Activated naive CD8-positive, alpha-beta T cell treated with anti-CD3 and anti-CD28 coated beads, Interleukin-2, amount 50 U/mL, for 16 hours (primary cell): ENCODE measurements around the gene CST6.

ENCODE experiments used
- DNase-seq: peaks from one replicate; pipeline ENCODE4 v3.0.0-alpha.2; 2020; ENCODE audit warnings: low read depth, low spot score

The CST6 gene

DNA sequence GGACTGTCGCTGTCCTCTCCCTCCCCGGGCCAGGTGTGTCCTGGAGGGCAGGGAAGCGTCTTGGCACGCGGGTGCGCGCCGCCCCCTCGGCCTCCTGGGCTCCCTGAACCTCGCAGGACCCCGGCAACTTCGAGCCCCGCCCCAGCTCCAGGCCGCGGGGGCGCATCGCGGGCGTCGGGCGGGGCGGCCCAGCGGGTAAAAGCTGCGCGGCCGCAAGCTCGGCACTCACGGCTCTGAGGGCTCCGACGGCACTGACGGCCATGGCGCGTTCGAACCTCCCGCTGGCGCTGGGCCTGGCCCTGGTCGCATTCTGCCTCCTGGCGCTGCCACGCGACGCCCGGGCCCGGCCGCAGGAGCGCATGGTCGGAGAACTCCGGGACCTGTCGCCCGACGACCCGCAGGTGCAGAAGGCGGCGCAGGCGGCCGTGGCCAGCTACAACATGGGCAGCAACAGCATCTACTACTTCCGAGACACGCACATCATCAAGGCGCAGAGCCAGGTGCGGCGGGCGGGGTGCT lies at the start of gene CST6:
TSS of gene CST6 (plus strand) at position 224 of the 519 bp plus-strand sequence. CDS start at position 261, 37 bp downstream.
- DNase-seq: no peak

DNA sequence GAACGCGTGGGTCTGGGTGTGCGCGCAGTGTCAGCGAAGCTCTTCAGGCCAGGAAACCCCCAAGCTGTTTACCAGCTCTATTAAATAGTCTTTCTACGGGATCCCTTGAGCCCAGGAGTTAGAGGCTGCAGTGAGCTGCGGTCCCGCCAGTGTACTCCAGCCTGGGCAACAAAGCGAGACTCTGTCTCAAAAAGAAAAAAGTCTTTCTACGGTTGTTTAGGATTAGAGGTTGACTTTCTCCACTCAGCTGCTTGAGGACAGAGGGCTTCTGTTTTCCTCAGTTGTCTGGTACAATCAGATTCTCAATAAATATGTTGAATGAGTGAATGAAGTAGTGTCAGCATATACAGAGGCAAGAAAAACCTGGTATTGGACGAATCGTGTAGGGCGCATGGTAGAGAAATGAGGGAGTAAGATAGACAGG lies 49.7 kb upstream of the CST6 start:
- no peak for DNase-seq

DNA sequence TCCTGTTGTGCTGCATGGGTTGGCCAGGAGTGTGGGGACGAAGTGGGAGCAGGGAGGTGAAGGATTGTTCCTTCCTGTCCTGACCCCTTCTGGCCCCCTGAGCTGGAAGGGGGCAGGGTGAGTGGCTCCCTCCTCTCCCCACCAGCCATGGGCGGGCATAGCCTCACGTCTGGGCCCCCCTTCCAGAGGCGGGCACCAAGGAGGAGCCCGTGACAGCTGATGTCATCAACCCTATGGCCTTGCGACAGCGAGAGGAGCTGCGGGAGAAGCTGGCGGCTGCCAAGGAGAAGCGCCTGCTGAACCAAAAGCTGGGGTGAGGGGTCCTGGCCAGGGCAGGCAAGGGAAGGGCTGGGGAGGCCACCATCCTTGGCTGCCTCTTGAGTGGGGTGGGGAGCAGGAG lies 46.9 kb upstream of the CST6 start:
- no peak for DNase-seq

- DNase-seq: no peak
Observed at GRCh38 chr11:65965986-65966762, 45.6 kb upstream of the CST6 start.

DNA sequence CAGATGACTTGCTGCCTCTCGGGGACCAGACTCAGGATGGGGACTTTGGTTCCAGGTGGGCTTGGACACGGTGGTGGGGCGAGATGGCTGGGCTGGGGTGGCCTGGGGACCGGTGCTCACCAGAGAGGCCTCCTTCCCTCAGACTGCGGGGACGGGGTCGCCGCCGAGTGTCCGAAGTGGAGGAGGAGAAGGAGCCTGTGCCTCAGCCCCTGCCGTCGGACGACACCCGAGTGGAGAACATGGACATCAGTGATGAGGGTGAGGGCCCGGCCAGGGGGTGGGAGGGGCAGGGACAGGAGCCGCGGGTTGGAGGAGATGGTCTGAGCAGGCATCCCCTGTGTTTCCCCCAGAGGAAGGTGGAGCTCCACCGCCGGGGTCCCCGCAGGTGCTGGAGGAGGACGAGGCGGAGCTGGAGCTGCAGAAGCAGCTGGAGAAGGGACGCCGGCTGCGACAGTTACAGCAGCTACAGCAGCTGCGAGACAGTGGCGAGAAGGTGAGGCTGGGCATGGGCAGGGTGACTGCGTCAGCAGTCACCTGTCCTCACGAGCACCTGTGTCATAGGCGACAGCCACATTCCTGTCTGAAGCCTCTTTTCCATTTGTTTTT lies 44.4 kb upstream of the CST6 start:
- no peak for DNase-seq

DNA sequence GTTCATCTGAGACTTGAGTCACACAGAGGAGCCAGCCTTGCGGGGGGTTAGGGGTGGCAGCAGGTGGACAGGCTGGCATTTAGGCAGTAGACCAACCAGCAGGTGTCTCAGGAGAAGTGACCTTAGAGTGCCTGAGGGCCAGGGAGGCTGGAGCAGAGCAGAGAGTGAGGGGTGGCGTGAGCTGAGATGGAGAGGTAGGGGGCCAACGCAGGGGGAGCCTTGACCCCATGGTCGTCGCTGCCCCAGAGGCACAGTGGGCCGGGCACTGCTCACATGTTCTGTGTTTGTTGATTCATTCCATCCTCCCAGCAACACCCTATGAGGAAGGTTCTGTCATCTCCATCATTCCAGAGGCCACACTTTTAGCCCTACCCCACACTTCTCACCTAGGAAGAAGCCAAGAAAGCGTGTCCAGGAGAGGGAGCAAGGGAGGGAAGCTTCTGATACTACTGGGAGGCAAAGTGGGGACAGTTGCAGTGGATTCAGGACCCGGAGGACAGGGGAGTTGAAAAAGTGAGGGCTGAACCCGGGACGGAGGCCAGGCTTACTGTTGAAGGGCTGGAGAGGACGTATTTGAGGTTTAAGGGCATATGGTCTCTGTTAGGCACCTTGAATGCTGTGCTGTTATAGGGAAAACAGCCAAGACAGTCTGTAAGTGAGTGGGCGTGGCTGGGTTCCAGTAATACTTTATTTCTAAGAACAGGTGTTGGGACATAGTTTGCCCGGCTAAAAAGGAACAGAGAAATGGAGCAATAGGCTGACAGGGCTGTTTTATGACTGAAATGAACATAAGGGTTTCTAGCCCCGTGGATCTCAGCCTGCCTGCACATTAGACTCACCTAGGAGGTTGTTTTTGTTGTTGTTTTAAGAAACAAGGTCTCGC lies 43.0 kb upstream of the CST6 start:
- no peak for DNase-seq

- no peak for DNase-seq
Observed at GRCh38 chr11:65972116-65972515, 39.7 kb upstream of the CST6 start.

DNA sequence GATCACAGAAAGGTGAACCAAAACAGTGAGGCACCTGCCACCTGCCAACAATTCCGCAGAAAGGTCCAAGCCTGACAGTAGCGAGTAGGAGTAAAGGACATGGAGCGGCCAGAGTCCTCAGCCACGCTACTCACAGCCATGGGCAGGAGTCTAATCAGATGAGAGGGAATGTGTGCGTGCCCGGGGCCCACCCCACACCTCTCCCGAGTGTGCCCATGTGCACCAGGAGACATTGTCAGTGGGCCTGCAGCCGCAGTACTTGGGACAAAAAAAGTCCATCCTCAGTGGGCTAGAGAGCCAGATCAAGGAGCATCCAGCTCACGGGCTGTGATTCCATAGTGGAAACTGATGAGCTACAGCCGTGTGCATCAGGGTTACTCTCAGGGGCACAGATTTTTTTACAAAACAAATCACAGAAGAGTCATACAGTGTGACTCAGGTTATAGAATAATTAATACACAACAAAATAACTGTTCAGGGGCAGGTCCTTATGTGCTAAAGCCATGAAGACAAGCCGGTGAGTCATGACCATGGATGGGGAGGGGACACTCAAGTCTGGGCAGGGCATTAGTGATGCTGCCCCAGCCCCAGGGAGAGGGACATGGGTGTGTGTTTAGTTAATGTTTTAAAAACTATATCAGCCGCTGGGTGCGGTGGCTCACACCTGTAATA lies 38.2 kb upstream of the CST6 start:
- no peak for DNase-seq

GRCh38 chr11:65975771-65976170 lies 36.0 kb upstream of the CST6 start:
- no peak for DNase-seq

DNA sequence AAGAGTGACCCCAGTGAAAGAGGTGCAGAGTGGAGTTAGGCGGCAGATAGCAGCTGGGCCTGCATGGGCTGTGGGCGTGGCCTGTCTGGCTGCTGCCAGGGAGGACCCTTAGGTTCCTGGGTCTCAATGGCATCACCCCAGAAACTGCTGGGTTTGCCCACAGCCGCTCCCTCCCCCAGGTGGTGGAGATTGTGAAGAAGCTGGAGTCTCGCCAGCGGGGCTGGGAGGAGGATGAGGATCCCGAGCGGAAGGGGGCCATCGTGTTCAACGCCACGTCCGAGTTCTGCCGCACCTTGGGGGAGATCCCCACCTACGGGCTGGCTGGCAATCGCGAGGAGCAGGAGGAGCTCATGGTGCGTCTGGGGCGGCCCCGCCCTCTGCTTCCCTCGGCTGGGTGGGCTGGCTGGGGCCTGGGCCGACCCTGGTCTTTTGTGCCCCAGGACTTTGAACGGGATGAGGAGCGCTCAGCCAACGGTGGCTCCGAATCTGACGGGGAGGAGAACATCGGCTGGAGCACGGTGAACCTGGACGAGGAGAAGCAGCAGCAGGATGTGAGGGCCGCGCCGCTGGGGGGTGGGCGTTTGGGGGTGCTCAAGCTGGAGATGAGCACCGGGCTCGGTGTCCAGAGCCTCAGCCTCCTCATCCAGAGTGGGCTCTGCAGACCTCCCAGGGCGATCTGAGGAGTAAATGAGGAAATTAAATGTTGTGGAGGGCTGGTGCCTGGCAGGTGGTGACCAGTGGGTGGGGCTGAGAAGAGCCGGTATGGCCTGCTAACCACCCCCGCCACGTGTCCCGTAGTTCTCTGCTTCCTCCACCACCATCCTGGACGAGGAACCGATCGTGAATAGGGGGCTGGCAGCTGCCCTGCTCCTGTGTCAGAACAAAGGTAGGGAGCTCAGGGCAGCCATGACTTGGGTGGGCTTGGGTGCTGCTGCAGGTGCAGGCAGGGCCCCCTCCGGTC lies 35.3 kb upstream of the CST6 start:
- no peak for DNase-seq

DNA sequence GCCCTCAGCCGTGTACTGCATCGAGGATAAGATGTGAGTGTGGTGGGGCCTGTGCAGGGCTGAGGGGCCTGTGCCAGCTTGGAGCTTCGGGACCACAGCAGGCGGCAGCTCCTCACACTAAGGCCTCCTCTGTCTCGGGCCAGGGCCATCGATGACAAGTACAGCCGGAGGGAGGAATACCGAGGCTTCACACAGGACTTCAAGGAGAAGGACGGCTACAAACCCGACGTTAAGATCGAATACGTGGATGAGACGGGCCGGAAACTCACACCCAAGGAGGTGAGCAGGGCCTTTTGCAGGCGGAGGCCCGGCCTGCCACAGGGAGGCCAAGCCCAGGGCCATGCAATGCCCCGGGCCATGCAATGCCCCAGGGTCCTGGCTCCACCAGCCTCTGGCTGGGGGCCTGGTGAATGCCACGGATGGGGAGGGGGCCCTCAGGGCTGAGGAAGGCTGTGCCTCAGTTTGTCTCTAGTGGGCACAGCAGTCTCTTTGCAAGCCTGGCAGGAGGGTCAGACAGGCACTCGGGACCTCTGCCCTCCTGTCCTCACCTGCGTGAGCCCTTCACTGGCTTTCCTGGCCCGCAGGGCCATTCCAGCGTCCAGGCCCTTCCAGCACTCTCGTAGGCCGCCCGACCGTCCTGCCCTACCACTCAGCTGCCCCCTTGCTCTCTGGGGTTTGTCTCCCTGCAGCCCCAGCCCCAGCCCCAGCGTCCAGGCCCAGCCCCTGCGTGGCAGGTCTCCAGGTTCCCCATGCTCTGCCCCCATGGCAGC lies 34.0 kb upstream of the CST6 start:
- no peak for DNase-seq

GRCh38 chr11:65978391-65979238 lies 33.2 kb upstream of the CST6 start:
- no peak for DNase-seq

- DNase-seq: no peak
Observed at GRCh38 chr11:65979261-65979759, 32.5 kb upstream of the CST6 start.

GRCh38 chr11:65981101-65981740 lies 30.6 kb upstream of the CST6 start:
- DNase-seq: no peak

DNA sequence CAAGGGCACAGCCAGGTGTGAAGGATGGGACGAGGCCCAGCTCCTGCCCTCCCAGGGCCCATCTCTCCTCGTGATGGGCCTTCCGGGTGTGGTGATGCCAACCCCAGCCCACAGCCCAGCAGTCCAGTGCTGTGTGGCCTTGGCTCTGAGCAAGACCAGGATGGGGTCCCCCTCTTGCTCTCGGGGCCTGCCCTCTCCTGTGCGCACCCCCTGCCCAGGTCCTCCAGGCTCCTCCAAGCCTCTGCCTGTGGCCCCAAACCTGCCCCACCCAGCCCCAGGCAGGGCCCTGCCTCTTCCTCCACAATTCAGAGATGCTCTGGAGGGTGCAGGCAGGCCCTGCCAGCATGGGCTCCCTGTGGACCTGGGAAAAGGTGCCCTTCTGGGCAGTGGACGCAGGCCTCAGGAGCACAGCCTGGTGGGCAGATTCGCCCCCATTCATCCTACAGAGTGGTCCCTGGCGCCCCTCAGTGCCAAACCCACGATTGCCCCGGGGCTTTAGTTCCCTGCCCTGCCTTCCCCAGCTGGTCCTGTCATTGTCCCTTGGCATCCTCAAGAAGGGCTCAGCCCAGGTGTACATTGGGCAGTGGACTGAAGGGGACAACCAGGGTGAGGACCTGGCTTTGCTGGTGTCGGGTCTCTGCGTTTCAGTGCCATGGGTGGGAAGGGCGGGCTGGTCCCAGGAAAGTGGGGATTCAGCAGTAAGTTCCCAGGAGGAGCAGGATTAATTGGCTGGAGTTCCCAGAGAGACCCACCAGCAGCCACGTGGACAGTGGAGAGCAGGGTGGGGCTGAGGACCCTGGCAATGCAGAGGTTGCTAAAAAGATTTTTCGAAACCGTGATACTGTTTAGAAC lies 29.6 kb upstream of the CST6 start:
- DNase-seq: no peak

- DNase-seq: no peak
Observed at GRCh38 chr11:65982824-65983588, 28.8 kb upstream of the CST6 start.
